ENCODE data around the gene KCNT2. TPM values are rescaled to one million over a fixed set of nuclear protein-coding genes. Genes with fewer than 3 reads are reported as not detected.

The KCNT2 gene
- polyA plus RNA-seq, 1 of the 3 experiments (the other 2 are of a cell fraction): 0.56 TPM

DNA sequence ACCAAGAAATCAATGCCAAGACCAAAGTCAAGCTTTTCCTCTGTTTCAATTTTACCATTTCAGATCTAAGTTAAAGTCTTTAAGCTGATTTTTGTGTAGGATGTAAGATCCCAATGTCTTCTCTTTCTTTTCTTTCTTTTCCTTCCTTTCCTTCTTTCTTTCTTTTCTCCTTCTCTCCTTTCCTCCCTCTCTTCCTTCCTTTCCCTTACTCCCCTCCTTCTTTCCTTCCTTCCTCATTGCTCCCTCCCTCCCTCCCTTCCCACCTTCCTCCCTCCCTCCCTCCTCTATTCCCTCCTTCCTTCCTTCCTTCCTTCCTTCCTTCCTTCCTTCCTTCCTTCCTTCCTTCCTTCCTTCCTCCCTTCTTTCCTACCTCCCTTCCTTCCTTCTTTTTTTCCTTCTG lies 197.5 kb downstream of the KCNT2 start:
- peaks cover 21% of the 10 kb centered on the region for H3F3A ChIP-seq (replicated peaks; ENCODE audit: insufficient read depth)
- no peaks in the 10 kb centered on the region for H3K9me2 ChIP-seq
- no peaks in the 10 kb centered on the region for H3K9me3 ChIP-seq
- no peak overlapping the region for H2AFZ ChIP-seq (ENCODE audit: low read depth)
- H3K27ac ChIP-seq (ENCODE audit: low read depth in 2 of 2, low read length in 1 of 2): no peak overlapping the region
- H3K36me3 ChIP-seq (replicated peaks in 1 of 2; ENCODE audit: control insufficient read depth in 1 of 2, insufficient read depth in 2 of 2, low read length in 1 of 2): peaks cover 0 to 2% of the 10 kb centered on the region in 2 experiments
- no peaks in the 10 kb centered on the region for H3K79me2 ChIP-seq (ENCODE audit: insufficient read depth)
- H3K4me3 ChIP-seq (ENCODE audit: low read depth in 2 of 2, low read length in 1 of 2): no peak overlapping the region
- H4K20me1 ChIP-seq (ENCODE audit: insufficient read depth): no peaks in the 10 kb centered on the region
- DNase-seq: no peak
- no peaks in the 10 kb centered on the region for H3K27me3 ChIP-seq (ENCODE audit: insufficient read depth)
- TF ChIP-seq GABPA (IDR thresholded peaks at IDR 0.05; ENCODE audit: low read depth): no peak
- no peak for TF ChIP-seq MEF2A (IDR thresholded peaks at IDR 0.05; ENCODE audit: borderline replicate concordance, low read depth)
- no peak for TF ChIP-seq EP300 (IDR thresholded peaks at IDR 0.05; ENCODE audit: borderline replicate concordance in 1 of 2, low read depth in 1 of 2, low read length in 1 of 2)
- no peak for TF ChIP-seq GATA2 (CRISPR knock-in tag; IDR thresholded peaks at IDR 0.05)
- TF ChIP-seq EZH2phosphoT487 (IDR thresholded peaks at IDR 0.05; ENCODE audit: borderline replicate concordance, low read depth): no peak
- no peak for TF ChIP-seq TCF12 (IDR thresholded peaks at IDR 0.05)
- no peak for TF ChIP-seq JUND (IDR thresholded peaks at IDR 0.05)
- TF ChIP-seq, protein P1, sequence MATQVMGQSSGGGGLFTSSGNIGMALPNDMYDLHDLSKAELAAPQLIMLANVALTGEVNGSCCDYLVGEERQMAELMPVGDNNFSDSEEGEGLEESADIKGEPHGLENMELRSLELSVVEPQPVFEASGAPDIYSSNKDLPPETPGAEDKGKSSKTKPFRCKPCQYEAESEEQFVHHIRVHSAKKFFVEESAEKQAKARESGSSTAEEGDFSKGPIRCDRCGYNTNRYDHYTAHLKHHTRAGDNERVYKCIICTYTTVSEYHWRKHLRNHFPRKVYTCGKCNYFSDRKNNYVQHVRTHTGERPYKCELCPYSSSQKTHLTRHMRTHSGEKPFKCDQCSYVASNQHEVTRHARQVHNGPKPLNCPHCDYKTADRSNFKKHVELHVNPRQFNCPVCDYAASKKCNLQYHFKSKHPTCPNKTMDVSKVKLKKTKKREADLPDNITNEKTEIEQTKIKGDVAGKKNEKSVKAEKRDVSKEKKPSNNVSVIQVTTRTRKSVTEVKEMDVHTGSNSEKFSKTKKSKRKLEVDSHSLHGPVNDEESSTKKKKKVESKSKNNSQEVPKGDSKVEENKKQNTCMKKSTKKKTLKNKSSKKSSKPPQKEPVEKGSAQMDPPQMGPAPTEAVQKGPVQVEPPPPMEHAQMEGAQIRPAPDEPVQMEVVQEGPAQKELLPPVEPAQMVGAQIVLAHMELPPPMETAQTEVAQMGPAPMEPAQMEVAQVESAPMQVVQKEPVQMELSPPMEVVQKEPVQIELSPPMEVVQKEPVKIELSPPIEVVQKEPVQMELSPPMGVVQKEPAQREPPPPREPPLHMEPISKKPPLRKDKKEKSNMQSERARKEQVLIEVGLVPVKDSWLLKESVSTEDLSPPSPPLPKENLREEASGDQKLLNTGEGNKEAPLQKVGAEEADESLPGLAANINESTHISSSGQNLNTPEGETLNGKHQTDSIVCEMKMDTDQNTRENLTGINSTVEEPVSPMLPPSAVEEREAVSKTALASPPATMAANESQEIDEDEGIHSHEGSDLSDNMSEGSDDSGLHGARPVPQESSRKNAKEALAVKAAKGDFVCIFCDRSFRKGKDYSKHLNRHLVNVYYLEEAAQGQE (IDR thresholded peaks at IDR 0.05; ENCODE audit: low read depth, low read length): no peak
- TF ChIP-seq SIN3A (IDR thresholded peaks at IDR 0.05; ENCODE audit: borderline replicate concordance, low read depth, low read length): no peak
- no peak for TF ChIP-seq RFX5 (IDR thresholded peaks at IDR 0.05; ENCODE audit: low read length)
- TF ChIP-seq, protein P2, sequence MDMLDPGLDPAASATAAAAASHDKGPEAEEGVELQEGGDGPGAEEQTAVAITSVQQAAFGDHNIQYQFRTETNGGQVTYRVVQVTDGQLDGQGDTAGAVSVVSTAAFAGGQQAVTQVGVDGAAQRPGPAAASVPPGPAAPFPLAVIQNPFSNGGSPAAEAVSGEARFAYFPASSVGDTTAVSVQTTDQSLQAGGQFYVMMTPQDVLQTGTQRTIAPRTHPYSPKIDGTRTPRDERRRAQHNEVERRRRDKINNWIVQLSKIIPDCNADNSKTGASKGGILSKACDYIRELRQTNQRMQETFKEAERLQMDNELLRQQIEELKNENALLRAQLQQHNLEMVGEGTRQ (IDR thresholded peaks at IDR 0.05; ENCODE audit: borderline replicate concordance, low read depth, low read length): no peak
- TF ChIP-seq YY1 (IDR thresholded peaks at IDR 0.05; ENCODE audit: low read depth): no peak
- TF ChIP-seq FOXM1 (IDR thresholded peaks at IDR 0.05; ENCODE audit: low read depth): no peak
- TF ChIP-seq ELF1 (IDR thresholded peaks at IDR 0.05): no peak
- TF ChIP-seq FOXJ3 (CRISPR knock-in tag; IDR thresholded peaks at IDR 0.05): no peak
- TF ChIP-seq NFIC (IDR thresholded peaks at IDR 0.05; ENCODE audit: borderline replicate concordance): no peak
- TF ChIP-seq MXI1 (IDR thresholded peaks at IDR 0.05; ENCODE audit: low read depth, low read length): no peak
- no peak overlapping the region for H3K4me2 ChIP-seq
- POLR2A ChIA-PET: no interaction called here
- H3K4me1 ChIP-seq (ENCODE audit: control insufficient read depth in 1 of 2, insufficient read depth in 2 of 2, low read depth in 1 of 2, low read length in 1 of 2): peaks cover 5% of the 10 kb centered on the region in 2 experiments; a peak in 1 of 4 replicates
- H3K9ac ChIP-seq: no peak overlapping the region
- CTCF ChIA-PET: interaction anchor here (1.2 kb wide), 1 partner anchor 9 kb away, joined by 3 read pairs; no protein-coding TSS in a partner anchor
